Measurements from ENCODE around the gene A1BG. TPM values are rescaled to one million over a fixed set of nuclear protein-coding genes. Genes with fewer than 3 reads are reported as not detected.

The A1BG gene
- total and polyA plus RNA-seq, 2 donors, result 59.3 to 77.3 TPM

- Histone ChIP-seq H3K9me3 (ENCODE audit: control insufficient read depth in 2 of 2, insufficient read depth in 1 of 2, low read length in 1 of 2) (no peaks in the 10 kb centered on the region), H3K4me1 (ENCODE audit: control insufficient read depth in 2 of 2, insufficient read depth in 2 of 2, low read length in 2 of 2) (peaks cover 11% of the 10 kb centered on the region in 2 donors), H3K36me3 (ENCODE audit: control insufficient read depth in 2 of 2, insufficient read depth in 2 of 2, low read length in 1 of 2) (peaks cover 27 to 30% of the 10 kb centered on the region in 2 donors), H3K27ac (ENCODE audit: low read depth in 1 of 2, low read length in 1 of 2) (no peak overlapping the region), H3K4me3 (ENCODE audit: low read length in 2 of 2) (no peak overlapping the region), H3K27me3 (ENCODE audit: control insufficient read depth in 2 of 2, insufficient read depth in 1 of 2, low read length in 1 of 2) (peaks cover 27 to 39% of the 10 kb centered on the region in 2 donors)
- DNase-seq (ENCODE audit: low read depth in 6 of 9, low spot score in 9 of 9), result no peak
- WGBS, result 88% methylated on average over 7 of the region's 7 CpGs
Observed at GRCh38 chr19:58397533-58398037, 44.3 kb upstream of the A1BG start.

GRCh38 chr19:58396691-58397532, 43.6 kb upstream of the A1BG start:
- Histone ChIP-seq H3K27me3 (ENCODE audit: control insufficient read depth in 2 of 2, insufficient read depth in 1 of 2, low read length in 1 of 2) (peaks cover 27 to 39% of the 10 kb centered on the region in 2 donors), H3K9me3 (ENCODE audit: control insufficient read depth in 2 of 2, insufficient read depth in 1 of 2, low read length in 1 of 2) (no peaks in the 10 kb centered on the region), H3K4me3 (ENCODE audit: low read length in 2 of 2) (peak overlapping the region in 1 of 2 donors; percentile 16), H3K27ac (ENCODE audit: low read depth in 1 of 2, low read length in 1 of 2) (no peak overlapping the region), H3K4me1 (ENCODE audit: control insufficient read depth in 2 of 2, insufficient read depth in 2 of 2, low read length in 2 of 2) (peaks cover 8 to 9% of the 10 kb centered on the region in 2 donors), H3K36me3 (ENCODE audit: control insufficient read depth in 2 of 2, insufficient read depth in 2 of 2, low read length in 1 of 2) (peaks cover 28 to 34% of the 10 kb centered on the region in 2 donors)
- 41% methylated on average over 58 of the region's 58 CpGs for WGBS
- DNase-seq (ENCODE audit: low read depth in 6 of 9, low spot score in 9 of 9), result no peak

- peaks cover 29 to 34% of the 10 kb centered on the region in 2 donors for H3K36me3 ChIP-seq (ENCODE audit: control insufficient read depth in 2 of 2, insufficient read depth in 2 of 2, low read length in 1 of 2)
- peaks cover 27 to 39% of the 10 kb centered on the region in 2 donors for H3K27me3 ChIP-seq (ENCODE audit: control insufficient read depth in 2 of 2, insufficient read depth in 1 of 2, low read length in 1 of 2)
- H3K27ac ChIP-seq (ENCODE audit: low read depth in 1 of 2, low read length in 1 of 2), result no peak overlapping the region
- peaks cover 7% of the 10 kb centered on the region in 2 donors for H3K4me1 ChIP-seq (ENCODE audit: control insufficient read depth in 2 of 2, insufficient read depth in 2 of 2, low read length in 2 of 2)
- no peak for DNase-seq (ENCODE audit: low read depth in 6 of 9, low spot score in 9 of 9)
- 11% methylated on average over 75 of the region's 75 CpGs for WGBS
- no peaks in the 10 kb centered on the region for H3K9me3 ChIP-seq (ENCODE audit: control insufficient read depth in 2 of 2, insufficient read depth in 1 of 2, low read length in 1 of 2)
- peak overlapping the region in 1 of 2 donors; percentile 16 for H3K4me3 ChIP-seq (ENCODE audit: low read length in 2 of 2)
Observed at GRCh38 chr19:58395979-58396627, 42.8 kb upstream of the A1BG start.

GRCh38 chr19:58395220-58395978, 42.1 kb upstream of the A1BG start, which contains the start of gene RNF225:
TSS of gene RNF225 (plus strand) at chr19:58395656. CDS start at chr19:58396090, 434 bp downstream.
- H3K36me3 ChIP-seq (ENCODE audit: control insufficient read depth in 2 of 2, insufficient read depth in 2 of 2, low read length in 1 of 2), result peaks cover 34 to 36% of the 10 kb centered on the region in 2 donors
- peaks cover under 1% of the 10 kb centered on the region in 2 donors for H3K4me1 ChIP-seq (ENCODE audit: control insufficient read depth in 2 of 2, insufficient read depth in 2 of 2, low read length in 2 of 2)
- no peaks in the 10 kb centered on the region for H3K9me3 ChIP-seq (ENCODE audit: control insufficient read depth in 2 of 2, insufficient read depth in 1 of 2, low read length in 1 of 2)
- no peak for DNase-seq (ENCODE audit: low read depth in 6 of 9, low spot score in 9 of 9)
- H3K4me3 ChIP-seq (ENCODE audit: low read length in 2 of 2), result peak within 1 kb of the TSS in 1 of 2 donors; percentile 16
- H3K27ac ChIP-seq (ENCODE audit: low read depth in 1 of 2, low read length in 1 of 2), result no peak within 1 kb of the TSS
- peaks cover 27 to 37% of the 10 kb centered on the region in 2 donors for H3K27me3 ChIP-seq (ENCODE audit: control insufficient read depth in 2 of 2, insufficient read depth in 1 of 2, low read length in 1 of 2)
- 65% methylated on average over 21 of the region's 21 CpGs for WGBS

- DNase-seq (ENCODE audit: low read depth in 6 of 9, low spot score in 9 of 9), result no peak
- Histone ChIP-seq H3K27ac (ENCODE audit: low read depth in 1 of 2, low read length in 1 of 2) (no peak overlapping the region), H3K36me3 (ENCODE audit: control insufficient read depth in 2 of 2, insufficient read depth in 2 of 2, low read length in 1 of 2) (peaks cover 34 to 36% of the 10 kb centered on the region in 2 donors), H3K9me3 (ENCODE audit: control insufficient read depth in 2 of 2, insufficient read depth in 1 of 2, low read length in 1 of 2) (no peaks in the 10 kb centered on the region), H3K4me1 (ENCODE audit: control insufficient read depth in 2 of 2, insufficient read depth in 2 of 2, low read length in 2 of 2) (no peaks in the 10 kb centered on the region), H3K27me3 (ENCODE audit: control insufficient read depth in 2 of 2, insufficient read depth in 1 of 2, low read length in 1 of 2) (peaks cover 27 to 37% of the 10 kb centered on the region in 2 donors), H3K4me3 (ENCODE audit: low read length in 2 of 2) (no peak overlapping the region)
- WGBS, result 84% methylated on average over 3 of the region's 3 CpGs
Observed at GRCh38 chr19:58394821-58395219, 41.5 kb upstream of the A1BG start.

- Histone ChIP-seq H3K4me3 (ENCODE audit: low read length in 2 of 2) (no peak overlapping the region), H3K4me1 (ENCODE audit: control insufficient read depth in 2 of 2, insufficient read depth in 2 of 2, low read length in 2 of 2) (no peaks in the 10 kb centered on the region), H3K27me3 (ENCODE audit: control insufficient read depth in 2 of 2, insufficient read depth in 1 of 2, low read length in 1 of 2) (peaks cover 27 to 35% of the 10 kb centered on the region in 2 donors), H3K9me3 (ENCODE audit: control insufficient read depth in 2 of 2, insufficient read depth in 1 of 2, low read length in 1 of 2) (no peaks in the 10 kb centered on the region), H3K36me3 (ENCODE audit: control insufficient read depth in 2 of 2, insufficient read depth in 2 of 2, low read length in 1 of 2) (peaks cover 37 to 44% of the 10 kb centered on the region in 2 donors), H3K27ac (ENCODE audit: low read depth in 1 of 2, low read length in 1 of 2) (no peak overlapping the region)
- 97% methylated on average over 4 of the region's 4 CpGs for WGBS
- no peak for DNase-seq (ENCODE audit: low read depth in 6 of 9, low spot score in 9 of 9)
Observed at GRCh38 chr19:58393725-58394033, 40.4 kb upstream of the A1BG start.

- H3K4me3 ChIP-seq (ENCODE audit: low read length in 2 of 2), result no peak overlapping the region
- peaks cover 27 to 30% of the 10 kb centered on the region in 2 donors for H3K27me3 ChIP-seq (ENCODE audit: control insufficient read depth in 2 of 2, insufficient read depth in 1 of 2, low read length in 1 of 2)
- no peaks in the 10 kb centered on the region for H3K9me3 ChIP-seq (ENCODE audit: control insufficient read depth in 2 of 2, insufficient read depth in 1 of 2, low read length in 1 of 2)
- H3K27ac ChIP-seq (ENCODE audit: low read depth in 1 of 2, low read length in 1 of 2), result no peak overlapping the region
- DNase-seq (ENCODE audit: low read depth in 6 of 9, low spot score in 9 of 9), result no peak
- H3K4me1 ChIP-seq (ENCODE audit: control insufficient read depth in 2 of 2, insufficient read depth in 2 of 2, low read length in 2 of 2), result peaks cover 2% of the 10 kb centered on the region in 2 donors
- 97% methylated on average over 26 of the region's 26 CpGs for WGBS
- H3K36me3 ChIP-seq (ENCODE audit: control insufficient read depth in 2 of 2, insufficient read depth in 2 of 2, low read length in 1 of 2), result peaks cover 37 to 48% of the 10 kb centered on the region in 2 donors
Observed at GRCh38 chr19:58392945-58393724, 39.8 kb upstream of the A1BG start.

GRCh38 chr19:58388175-58388526, 34.9 kb upstream of the A1BG start:
- Histone ChIP-seq H3K27me3 (ENCODE audit: control insufficient read depth in 2 of 2, insufficient read depth in 1 of 2, low read length in 1 of 2) (no peaks in the 10 kb centered on the region), H3K9me3 (ENCODE audit: control insufficient read depth in 2 of 2, insufficient read depth in 1 of 2, low read length in 1 of 2) (no peaks in the 10 kb centered on the region), H3K4me3 (ENCODE audit: low read length in 2 of 2) (peak overlapping the region; percentile 75 to 92), H3K27ac (ENCODE audit: low read depth in 1 of 2, low read length in 1 of 2) (no peak overlapping the region), H3K36me3 (ENCODE audit: control insufficient read depth in 2 of 2, insufficient read depth in 2 of 2, low read length in 1 of 2) (peaks cover 13 to 29% of the 10 kb centered on the region in 2 donors), H3K4me1 (ENCODE audit: control insufficient read depth in 2 of 2, insufficient read depth in 2 of 2, low read length in 2 of 2) (peaks cover 17 to 23% of the 10 kb centered on the region in 2 donors)
- no peak for DNase-seq (ENCODE audit: low read depth in 6 of 9, low spot score in 9 of 9)
- WGBS, result 93% methylated on average over 3 of the region's 3 CpGs

Data from thymus (tissue), 11 donors.